Lower leg skin (tissue), 3 donors: ENCODE results near the gene OSBP2.

Experiments used
- CTCF ChIP-seq, 3 donors: fragments of 450-650 bp; IDR thresholded peaks; one replicate each; pipeline ENCODE4 v1.5.1; 2016; ENCODE audit warnings: antibody characterized with exemption in 3 of 3, mild to moderate bottlenecking in 3 of 3, moderate library complexity in 2 of 3
- POLR2A ChIP-seq, 2 donors: fragments of 450-650 bp; IDR thresholded peaks; one replicate each; pipeline ENCODE4 v1.6.1; 2016 to 2017; ENCODE audit warnings: antibody characterized with exemption in 2 of 2, mild to moderate bottlenecking in 1 of 2, moderate library complexity in 1 of 2

GRCh38 chr22:30856741-30857502 lies 162.2 kb downstream of the OSBP2 start:
- TF ChIP-seq CTCF (IDR thresholded peaks at IDR 0.05) (no peak), POLR2A (IDR thresholded peaks at IDR 0.05) (no peak)
